IMR-90 (cell line): ENCODE data around the gene ESR2. TPM values are rescaled to one million over a fixed set of nuclear protein-coding genes. Genes with fewer than 3 reads are reported as not detected.

Source experiments
- ATAC-seq: fragments of 200-7000 bp; cut with Tn5 transposase; 2 replicates; pipeline ENCODE4 v1.9.1; 2020; ENCODE audit warnings: low read depth, mild to moderate bottlenecking, moderate library complexity
- BruUV-seq: library from RNA; stranded (reverse); fragments of 400-500 nt; replicated peaks from 2 replicates; lab custom pipeline; 2021; lab: Mats Ljungman, UMichigan
- CTCF ChIA-PET: fragments of 300-600 bp; formaldehyde crosslinking; extraction: SDS; loops from one replicate; lab custom pipeline; 2021; ENCODE audit warnings: antibody characterized with exemption; lab: Yijun Ruan, JAX
- POLR2A ChIA-PET: fragments of 300-600 bp; sonication (Branson Sonifier 250); formaldehyde crosslinking; loops from one replicate; lab custom pipeline; 2022; ENCODE audit warnings: antibody characterized with exemption; ENCODE audit not compliant: unreplicated experiment; lab: Charles Lee
- DNase-seq: peaks from one replicate; pipeline ENCODE4 v3.0.0; 2013
- H2AFZ ChIP-seq: replicated peaks from 2 replicates; pipeline ENCODE3; 2013; ENCODE audit warnings: low read length, mild to moderate bottlenecking; ENCODE audit not compliant: poor library complexity
- H2AK5ac ChIP-seq: 2 replicates; pipeline ENCODE4 v1.6.1; 2013; ENCODE audit warnings: low read depth, low read length, inconsistent platforms
- H2AK9ac ChIP-seq: replicated peaks from 2 replicates; pipeline ENCODE3; 2013; ENCODE audit warnings: mild to moderate bottlenecking, low read depth, low read length, moderate library complexity; ENCODE audit not compliant: poor library complexity
- H2BK120ac ChIP-seq: 2 replicates; pipeline ENCODE4 v1.6.1; 2013; ENCODE audit warnings: low read depth, low read length, inconsistent platforms
- H2BK15ac ChIP-seq: 3 replicates; pipeline ENCODE4 v1.6.1; 2013; ENCODE audit warnings: low read depth, low read length, inconsistent platforms
- H2BK20ac ChIP-seq: 2 replicates; pipeline ENCODE4 v1.6.1; 2013; ENCODE audit warnings: low read depth, mild to moderate bottlenecking, inconsistent platforms, low read length, moderate library complexity
- H2BK5ac ChIP-seq: 2 replicates; pipeline ENCODE4 v1.6.1; 2013; ENCODE audit warnings: mild to moderate bottlenecking, low read depth, low read length, inconsistent platforms; ENCODE audit not compliant: poor library complexity, severe bottlenecking
- H3K14ac ChIP-seq: replicated peaks from 2 replicates; pipeline ENCODE4 v1.6.1; 2013; ENCODE audit warnings: low read depth, low read length, inconsistent platforms
- H3K18ac ChIP-seq: 2 replicates; pipeline ENCODE4 v1.6.1; 2013; ENCODE audit warnings: low read depth, low read length, control low read depth
- H3K23ac ChIP-seq: 2 replicates; pipeline ENCODE4 v1.6.1; 2013; ENCODE audit warnings: low read depth, low read length, inconsistent platforms
- H3K27ac ChIP-seq: 2 replicates; pipeline ENCODE4 v1.5.1; 2013; ENCODE audit warnings: mild to moderate bottlenecking, control low read depth, low read length; ENCODE audit not compliant: insufficient read depth
- H3K27me3 ChIP-seq: 2 replicates; pipeline ENCODE4 v1.6.1; 2013; ENCODE audit warnings: low read length; ENCODE audit not compliant: control insufficient read depth, insufficient read depth
- H3K36me3 ChIP-seq: 2 replicates; pipeline ENCODE4 v1.6.1; 2013; ENCODE audit warnings: low read length, mixed read lengths; ENCODE audit not compliant: control insufficient read depth, insufficient read depth
- H3K4ac ChIP-seq: 2 replicates; pipeline ENCODE4 v1.6.1; 2013; ENCODE audit warnings: low read depth, low read length, inconsistent platforms
- H3K4me1 ChIP-seq: 2 replicates; pipeline ENCODE4 v1.6.1; 2013; ENCODE audit warnings: low read length, mixed read lengths; ENCODE audit not compliant: control insufficient read depth, insufficient read depth
- H3K4me2 ChIP-seq: 2 replicates; pipeline ENCODE4 v1.6.1; 2013; ENCODE audit warnings: low read depth, mild to moderate bottlenecking, control low read depth, low read length, moderate library complexity
- H3K4me3 ChIP-seq: 2 replicates; pipeline ENCODE4 v1.5.1; 2013; ENCODE audit warnings: low read depth, mild to moderate bottlenecking, control low read depth, low read length, moderate library complexity; ENCODE audit not compliant: insufficient read depth
- H3K56ac ChIP-seq: 2 replicates; pipeline ENCODE4 v1.6.1; 2013; ENCODE audit warnings: low read length, inconsistent platforms; ENCODE audit not compliant: insufficient read depth; ENCODE audit errors: extremely low read depth
- H3K79me1 ChIP-seq, 2 experiments: 2 replicates each; pipeline ENCODE4 v1.6.1; 2013; ENCODE audit warnings: low read length in 2 of 2, inconsistent platforms in 1 of 2, low read depth in 1 of 2
- H3K9ac ChIP-seq: 2 replicates; pipeline ENCODE4 v1.6.1; 2013; ENCODE audit warnings: low read depth, low read length, control low read depth
- H3K9me1 ChIP-seq: 2 replicates; pipeline ENCODE4 v1.6.1; 2013; ENCODE audit warnings: low read length, inconsistent platforms; ENCODE audit not compliant: insufficient read depth
- H3K9me3 ChIP-seq: 2 replicates; pipeline ENCODE4 v1.6.1; 2013; ENCODE audit warnings: low read length; ENCODE audit not compliant: control insufficient read depth, insufficient read depth
- H4K20me1 ChIP-seq: 2 replicates; pipeline ENCODE4 v1.6.1; 2013; ENCODE audit warnings: low read length, inconsistent platforms; ENCODE audit not compliant: insufficient read depth
- H4K5ac ChIP-seq: 2 replicates; pipeline ENCODE4 v1.6.1; 2013; ENCODE audit warnings: mild to moderate bottlenecking, low read depth, low read length, control low read depth
- H4K8ac ChIP-seq, 2 experiments: 2 replicates each; pipeline ENCODE4 v1.6.1; 2013; ENCODE audit warnings: low read depth in 2 of 2, low read length in 2 of 2, control low read depth in 1 of 2, inconsistent platforms in 1 of 2
- H4K91ac ChIP-seq: 2 replicates; pipeline ENCODE4 v1.6.1; 2013; ENCODE audit warnings: low read depth, low read length, inconsistent platforms; ENCODE audit not compliant: insufficient read depth
- MAFK ChIP-seq: IDR thresholded peaks from 2 replicates; pipeline ENCODE4 v1.6.1; 2012; ENCODE audit warnings: low read depth, low read length, improper control_type of control experiment
- MAZ ChIP-seq: IDR thresholded peaks from 2 replicates; pipeline ENCODE4 v1.6.1; 2012; ENCODE audit warnings: low read depth, mild to moderate bottlenecking, low read length, improper control_type of control experiment, moderate library complexity, borderline replicate concordance
- NFE2L2 ChIP-seq: fragments of 150-350 bp; IDR thresholded peaks from 2 replicates; pipeline ENCODE4 v1.6.1; 2016; ENCODE audit warnings: low read depth, mild to moderate bottlenecking, low read length
- POLR2A ChIP-seq: IDR thresholded peaks from 2 replicates; pipeline ENCODE4 v1.6.1; 2012; ENCODE audit warnings: mild to moderate bottlenecking, low read depth, low read length
- SMC3 ChIP-seq: fragments of 150-350 bp; IDR thresholded peaks from 2 replicates; pipeline ENCODE4 v1.6.1; 2016; ENCODE audit warnings: low read depth, mild to moderate bottlenecking, antibody characterized with exemption, low read length, moderate library complexity
- dilution Hi-C: fragments of 300-500 bp; cut with HindIII; formaldehyde crosslinking; loops from one replicate; pipeline ENCODE4 v1.14.3; 2018; ENCODE audit warnings: low sequenced_read_pairs; ENCODE audit not compliant: unreplicated experiment
- in situ Hi-C: fragments of 300-500 bp; cut with MboI; formaldehyde crosslinking; loops from 3 replicates; pipeline ENCODE4 v1.14.3; 2019; ENCODE audit warnings: low sequenced_read_pairs, inconsistent platforms, mixed read lengths
- intact Hi-C: fragments of 100-400 bp; cut with micrococcal nuclease; formaldehyde crosslinking; loops from 2 replicates; pipeline ENCODE4 v1.10.0; 2022
- polyA plus RNA-seq, 3 experiments: library from polyadenylated mRNA; depleted of rRNA; stranded (reverse); fragments of >200 nt; gene quantifications; 2 replicates each; pipeline ENCODE4 v1.2.3, GENCODE V29; 2012; ENCODE audit warnings: low replicate concordance in 1 of 3
- total RNA-seq: library from RNA; depleted of rRNA; stranded (reverse); fragments of >200 nt; gene quantifications from 2 replicates; pipeline ENCODE4 v1.2.3, GENCODE V29; 2012

Gene ESR2
- total and polyA plus RNA-seq, 2 of the 4 experiments (the other 2 are of a cell fraction): under 0.01 to 0.03 TPM

GRCh38 chr14:64272019-64272418, 22.2 kb downstream of the ESR2 start:
- Histone ChIP-seq H3K14ac (no peak overlapping the region), H3K9me3 (no peaks in the 10 kb centered on the region), H3K9ac (no peak overlapping the region), H3K18ac (no peak overlapping the region), H3K36me3 (no peaks in the 10 kb centered on the region), H3K27ac (no peak overlapping the region), H4K5ac (no peak overlapping the region), H2AK5ac (no peak overlapping the region), H3K23ac (no peak overlapping the region), H3K27me3 (no peaks in the 10 kb centered on the region), H4K8ac (no peak overlapping the region), H3K56ac (no peak overlapping the region), H4K20me1 (no peaks in the 10 kb centered on the region), H3K4me3 (no peak overlapping the region), H3K4ac (no peak overlapping the region), H2BK5ac (no peak overlapping the region), H3K4me1 (no peaks in the 10 kb centered on the region), H2AK9ac (no peak overlapping the region), H3K9me1 (no peaks in the 10 kb centered on the region), H3K4me2 (no peak overlapping the region), H2BK15ac (no peak overlapping the region), H2AFZ (no peak overlapping the region), H4K91ac (no peak overlapping the region), H2BK20ac (no peak overlapping the region), H3K79me1 (no peaks in the 10 kb centered on the region), H2BK120ac (no peak overlapping the region)
- intact Hi-C loops (no loop called here), dilution Hi-C loops (no loop called here), in situ Hi-C loops (no loop called here)
- BruUV-seq: no TSS peak
- ChIA-PET CTCF (interaction anchor here (1.3 kb wide), 1 partner anchor 23 kb away, joined by 3 read pairs; no protein-coding TSS in a partner anchor), POLR2A (no interaction called here)
- ATAC-seq: no peak
- no peak for DNase-seq
- TF ChIP-seq MAFK (peak; percentile 49), NFE2L2 (no peak), POLR2A (no peak), MAZ (no peak), SMC3 (no peak)
